GM12891 (cell line): ENCODE measurements around the gene GARIN3.

ENCODE experiments used
- POLR2A ChIP-seq: IDR thresholded peaks from 2 replicates; pipeline ENCODE4 v1.6.1; 2011; ENCODE audit warnings: low read depth, low read length, control low read depth
- POLR2AphosphoS5 ChIP-seq: IDR thresholded peaks from 2 replicates; pipeline ENCODE4 v1.6.1; 2011; ENCODE audit warnings: low read depth, low read length, control low read depth

GRCh38 chr5:157137691-157138090 lies 28.4 kb downstream of the GARIN3 start:
- TF ChIP-seq POLR2A: no peak
- TF ChIP-seq POLR2AphosphoS5: no peak
